PC-3 (cell line): ENCODE measurements around the gene CRLF3. TPM values are rescaled to one million over a fixed set of nuclear protein-coding genes. Genes with fewer than 3 reads are reported as not detected.
A peak's percentile ranks its signal among the peaks of the same experiment; 100 is the strongest.
"Not testable (repeated sequence)": the region's sequence is repeated elsewhere in the genome, so short reads cannot be mapped to it uniquely, and the experiment has no call there.

Experiments used
- ATAC-seq: fragments of 200-7000 bp; cut with Tn5 transposase; 2 replicates; pipeline ENCODE4 v1.9.1; 2020; ENCODE audit warnings: mild to moderate bottlenecking, moderate library complexity
- BruUV-seq: library from RNA; stranded (reverse); fragments of 400-500 nt; replicated peaks from 2 replicates; lab custom pipeline; 2021; lab: Mats Ljungman, UMichigan
- CTCF ChIA-PET: fragments of 300-600 bp; sonication (Branson Sonifier 250); formaldehyde crosslinking; loops from one replicate; lab custom pipeline; 2022; ENCODE audit warnings: antibody characterized with exemption; lab: Charles Lee
- POLR2A ChIA-PET: fragments of 300-600 bp; sonication (Branson Sonifier 250); formaldehyde crosslinking; loops from one replicate; lab custom pipeline; 2022; ENCODE audit warnings: antibody characterized with exemption; ENCODE audit not compliant: unreplicated experiment; lab: Charles Lee
- DNase-seq: peaks from one replicate; pipeline ENCODE4 v3.0.0-alpha.2; 2015
- H2AFZ ChIP-seq: fragments of 300-600 bp; sonication (generic); 2 replicates; pipeline ENCODE4 v1.6.0; 2016; ENCODE audit warnings: antibody characterized with exemption, low read length
- H3F3A ChIP-seq: fragments of 300-600 bp; sonication (generic); one replicate; pipeline ENCODE4 v1.6.0; 2017; ENCODE audit warnings: antibody characterized with exemption, low read length, control low read depth, mild to moderate bottlenecking; ENCODE audit not compliant: unreplicated experiment
- H3K27ac ChIP-seq: fragments of 300-600 bp; sonication (generic); 2 replicates; pipeline ENCODE4 v1.5.1; 2016; ENCODE audit warnings: mild to moderate bottlenecking, low read length
- H3K27me3 ChIP-seq: fragments of 300-600 bp; sonication (generic); 2 replicates; pipeline ENCODE4 v1.6.1; 2016; ENCODE audit warnings: low read length, mixed read lengths
- H3K36me3 ChIP-seq: fragments of 300-600 bp; sonication (generic); 2 replicates; pipeline ENCODE4 v1.6.1; 2016; ENCODE audit warnings: low read depth, mixed run types, low read length, mixed read lengths
- H3K4me1 ChIP-seq: fragments of 300-600 bp; sonication (generic); 2 replicates; pipeline ENCODE4 v1.5.1; 2016; ENCODE audit warnings: low read length; ENCODE audit not compliant: insufficient read depth
- H3K4me2 ChIP-seq: fragments of 300-600 bp; sonication (generic); 2 replicates; pipeline ENCODE4 v1.6.0; 2016; ENCODE audit warnings: low read length
- H3K4me3 ChIP-seq: fragments of 300-600 bp; sonication (generic); 2 replicates; pipeline ENCODE4 v1.5.1; 2016; ENCODE audit warnings: mild to moderate bottlenecking, low read length, mixed read lengths
- H3K79me2 ChIP-seq: fragments of 300-600 bp; sonication (generic); 2 replicates; pipeline ENCODE4 v1.6.1; 2017; ENCODE audit warnings: low read length, mixed read lengths
- H3K9ac ChIP-seq: fragments of 300-600 bp; sonication (generic); 2 replicates; pipeline ENCODE4 v1.6.0; 2016; ENCODE audit warnings: mild to moderate bottlenecking, low read length
- H3K9me2 ChIP-seq: fragments of 300-600 bp; sonication (generic); replicated peaks from 2 replicates; pipeline ENCODE4 v1.6.1; 2016; ENCODE audit warnings: mixed run types, low read length, mixed read lengths
- H3K9me3 ChIP-seq: fragments of 300-600 bp; sonication (generic); 2 replicates; pipeline ENCODE4 v1.6.1; 2016; ENCODE audit warnings: low read length, mixed read lengths
- H4K20me1 ChIP-seq: fragments of 300-600 bp; sonication (generic); 2 replicates; pipeline ENCODE4 v1.6.1; 2016; ENCODE audit warnings: low read length, mixed read lengths
- EZH2 ChIP-seq: fragments of 300-600 bp; sonication (generic); IDR thresholded peaks from one replicate; pipeline ENCODE4 v1.6.1; 2017; ENCODE audit warnings: antibody characterized with exemption, mild to moderate bottlenecking, low read length; ENCODE audit not compliant: unreplicated experiment
- EZH2phosphoT487 ChIP-seq: fragments of 300-600 bp; sonication (generic); IDR thresholded peaks from 2 replicates; pipeline ENCODE4 v1.6.1; 2018; ENCODE audit warnings: mild to moderate bottlenecking, antibody characterized with exemption, low read length, borderline replicate concordance
- intact Hi-C: fragments of 100-400 bp; cut with micrococcal nuclease; formaldehyde crosslinking; loops from 2 replicates; pipeline ENCODE4 v1.9.0; 2023
- total RNA-seq: library from RNA; depleted of rRNA; stranded (reverse); fragments of >200 nt; gene quantifications from 2 replicates; pipeline ENCODE4 v1.2.3, GENCODE V29; 2014
- TF ChIP-seq, protein P1 (sequence below): fragments of 300-600 bp; sonication (generic); conservative IDR thresholded peaks from 2 replicates; pipeline ENCODE4 v1.5.1; 2017; ENCODE audit warnings: antibody characterized with exemption, low read depth, mild to moderate bottlenecking, low read length

CRLF3 gene
- total RNA-seq, 1 experiment from 2014 or later: 9.8 TPM

GRCh38 chr17:30824002-30824355 lies 513 bp downstream of the CRLF3 start:
- Histone ChIP-seq H3K9ac (peak overlapping the region; percentile 86), H3K27ac (no peak overlapping the region), H3F3A (no peaks in the 10 kb centered on the region), H4K20me1 (peaks cover 3% of the 10 kb centered on the region; the same call in 1 of the 2 replicates), H3K27me3 (no peaks in the 10 kb centered on the region), H2AFZ (peak overlapping the region; percentile 96), H3K4me3 (peak overlapping the region; percentile 91), H3K36me3 (no peaks in the 10 kb centered on the region; the same call in 1 of the 2 replicates), H3K9me2 (no peaks in the 10 kb centered on the region), H3K9me3 (no peaks in the 10 kb centered on the region), H3K79me2 (peaks cover 54% of the 10 kb centered on the region), H3K4me1 (peaks cover 8% of the 10 kb centered on the region; the same call in 1 of the 2 replicates), H3K4me2 (peak overlapping the region; percentile 82)
- POLR2A ChIA-PET: interaction anchor here (0.6 kb wide), 1 partner anchor 223 kb away, joined by 4 read pairs; no protein-coding TSS in a partner anchor
- ATAC-seq: peak; percentile 13
- no peak for DNase-seq
- no TSS peak for BruUV-seq
- CTCF ChIA-PET: no interaction called here
- TF ChIP-seq, protein P1, sequence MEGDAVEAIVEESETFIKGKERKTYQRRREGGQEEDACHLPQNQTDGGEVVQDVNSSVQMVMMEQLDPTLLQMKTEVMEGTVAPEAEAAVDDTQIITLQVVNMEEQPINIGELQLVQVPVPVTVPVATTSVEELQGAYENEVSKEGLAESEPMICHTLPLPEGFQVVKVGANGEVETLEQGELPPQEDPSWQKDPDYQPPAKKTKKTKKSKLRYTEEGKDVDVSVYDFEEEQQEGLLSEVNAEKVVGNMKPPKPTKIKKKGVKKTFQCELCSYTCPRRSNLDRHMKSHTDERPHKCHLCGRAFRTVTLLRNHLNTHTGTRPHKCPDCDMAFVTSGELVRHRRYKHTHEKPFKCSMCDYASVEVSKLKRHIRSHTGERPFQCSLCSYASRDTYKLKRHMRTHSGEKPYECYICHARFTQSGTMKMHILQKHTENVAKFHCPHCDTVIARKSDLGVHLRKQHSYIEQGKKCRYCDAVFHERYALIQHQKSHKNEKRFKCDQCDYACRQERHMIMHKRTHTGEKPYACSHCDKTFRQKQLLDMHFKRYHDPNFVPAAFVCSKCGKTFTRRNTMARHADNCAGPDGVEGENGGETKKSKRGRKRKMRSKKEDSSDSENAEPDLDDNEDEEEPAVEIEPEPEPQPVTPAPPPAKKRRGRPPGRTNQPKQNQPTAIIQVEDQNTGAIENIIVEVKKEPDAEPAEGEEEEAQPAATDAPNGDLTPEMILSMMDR: no peak
- TF ChIP-seq EZH2: no peak
- intact Hi-C loops: loop anchor here (2.0 kb wide), 1 partner anchor 57 kb away; no protein-coding TSS in a partner anchor

DNA sequence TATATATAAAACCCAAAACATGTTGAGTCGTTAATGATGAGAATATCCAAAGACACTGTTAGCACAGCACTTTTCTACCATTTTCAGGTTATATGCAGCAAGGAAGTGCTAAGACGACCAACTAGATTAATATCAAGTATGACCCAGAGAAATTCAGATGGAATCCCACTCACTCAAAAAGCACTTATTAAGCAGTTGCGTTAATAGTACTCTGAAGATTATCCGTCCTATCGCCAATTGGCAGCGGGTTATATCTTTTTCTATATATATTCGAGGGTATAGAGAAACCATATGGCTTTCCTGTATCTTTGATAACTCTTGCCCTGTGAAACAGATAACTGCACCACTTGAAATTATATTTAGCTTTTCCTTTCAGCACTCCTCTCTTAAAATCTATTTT lies 1.1 kb downstream of the CRLF3 start:
- peaks cover 3% of the 10 kb centered on the region; the same call in 1 of the 2 replicates for H4K20me1 ChIP-seq
- intact Hi-C loops: no loop called here
- peaks cover 8% of the 10 kb centered on the region; the same call in 1 of the 2 replicates for H3K4me1 ChIP-seq
- peak overlapping the region; percentile 82 for H3K4me2 ChIP-seq
- no peaks in the 10 kb centered on the region for H3K9me3 ChIP-seq
- BruUV-seq: no TSS peak
- no peak overlapping the region for H3K27ac ChIP-seq
- no peaks in the 10 kb centered on the region for H3K9me2 ChIP-seq
- H3K9ac ChIP-seq: peak overlapping the region; percentile 86; the same call in 1 of the 2 replicates
- peaks cover 54% of the 10 kb centered on the region for H3K79me2 ChIP-seq
- H3K4me3 ChIP-seq: peak overlapping the region; percentile 91
- DNase-seq (no peak), ATAC-seq (no peak)
- no peak for TF ChIP-seq EZH2
- no peak for TF ChIP-seq EZH2phosphoT487
- TF ChIP-seq, protein P1: no peak
- no peaks in the 10 kb centered on the region for H3K27me3 ChIP-seq
- peak overlapping the region; percentile 96; the same call in 1 of the 2 replicates for H2AFZ ChIP-seq
- no peaks in the 10 kb centered on the region for H3F3A ChIP-seq
- CTCF ChIA-PET: no interaction called here
- POLR2A ChIA-PET: interaction anchor here (0.6 kb wide), 1 partner anchor 223 kb away, joined by 4 read pairs; no protein-coding TSS in a partner anchor
- H3K36me3 ChIP-seq: no peaks in the 10 kb centered on the region; the same call in 1 of the 2 replicates

GRCh38 chr17:30822919-30823318 lies 1.6 kb downstream of the CRLF3 start:
- H2AFZ ChIP-seq, H3K4me3 ChIP-seq, H3K9me3 ChIP-seq, H3K27ac ChIP-seq, DNase-seq, H3K9ac ChIP-seq, H4K20me1 ChIP-seq, H3F3A ChIP-seq, CTCF ChIA-PET, POLR2A ChIA-PET, H3K27me3 ChIP-seq, intact Hi-C loops, ATAC-seq, H3K9me2 ChIP-seq, H3K4me1 ChIP-seq, BruUV-seq, H3K36me3 ChIP-seq: not testable (repeated sequence)
- H3K4me2 ChIP-seq: peak overlapping the region; percentile 30
- H3K79me2 ChIP-seq: peaks cover 54% of the 10 kb centered on the region
